Transverse colon (tissue), 4 donors: Measurements from ENCODE around the gene DLG2. TPM values are rescaled to one million over a fixed set of nuclear protein-coding genes. Genes with fewer than 3 reads are reported as not detected.

ENCODE experiments used
- DNase-seq: peaks from one replicate; pipeline ENCODE4 v3.0.0-alpha.2; 2019
- H3K27ac ChIP-seq, 4 donors: fragments of 200-600 bp; sonication (generic); 2 replicates each; pipeline ENCODE4 v1.5.1; 2016 to 2018; ENCODE audit warnings: inconsistent platforms in 4 of 4
- H3K27me3 ChIP-seq: fragments of 200-600 bp; sonication (generic); 2 replicates; pipeline ENCODE4 v1.5.1; 2017; ENCODE audit warnings: inconsistent platforms
- H3K36me3 ChIP-seq, 4 donors: fragments of 200-600 bp; sonication (generic); 2 replicates each; pipeline ENCODE4 v1.5.1; 2017 to 2019; ENCODE audit warnings: inconsistent platforms in 4 of 4
- H3K4me1 ChIP-seq, 4 donors: fragments of 200-600 bp; sonication (generic); 2 replicates each; pipeline ENCODE4 v1.5.1; 2017 to 2020; ENCODE audit warnings: inconsistent platforms in 4 of 4
- H3K4me3 ChIP-seq, 4 donors: fragments of 200-600 bp; sonication (generic); 1 replicate in 1 of 4; 2 replicates in 3 of 4; pipeline versions ENCODE4 v1.5.1 to v1.6.1; 2017 to 2019; ENCODE audit warnings: inconsistent platforms in 4 of 4
- H3K9me3 ChIP-seq, 2 donors: fragments of 200-600 bp; sonication (generic); 2 replicates each; pipeline ENCODE4 v1.5.1; 2017 to 2019; ENCODE audit warnings: inconsistent platforms in 2 of 2
- CTCF ChIP-seq, 5 experiments: fragments of 200-600 bp in 3 of 5; fragments of 450-650 bp in 2 of 5; sonication (generic) in 3 of 5; IDR thresholded peaks; 1 replicate in 2 of 5; 2 replicates in 3 of 5; pipeline ENCODE4 v1.5.1; 2016 to 2017; ENCODE audit warnings: antibody characterized with exemption in 5 of 5, inconsistent platforms in 3 of 5, mild to moderate bottlenecking in 2 of 5, moderate library complexity in 1 of 5
- EP300 ChIP-seq: sonication (generic); formaldehyde crosslinking; IDR thresholded peaks from one replicate; pipeline ENCODE4 v1.6.1; 2017; ENCODE audit warnings: antibody characterized with exemption, low read depth
- POLR2A ChIP-seq: fragments of 450-650 bp; IDR thresholded peaks from one replicate; pipeline ENCODE4 v1.6.1; 2016; ENCODE audit warnings: antibody characterized with exemption, mild to moderate bottlenecking, moderate library complexity
- POLR2AphosphoS5 ChIP-seq, 3 donors: sonication (generic); formaldehyde crosslinking; IDR thresholded peaks; one replicate each; pipeline ENCODE4 v1.6.1; 2016; ENCODE audit warnings: antibody characterized with exemption in 3 of 3
- WGBS, 2 donors: methylation state at CpG; one replicate each; pipeline ENCODE4 v1.1.5; 2018; ENCODE audit warnings: low coverage in 1 of 2; 5-methylcytosine and 5-hydroxymethylcytosine counted together
- in situ Hi-C, 4 donors: fragments of 200-750 bp; cut with MboI; loops; one replicate each; pipeline versions ENCODE4 v1.15.0 to v1.15.1; 2017; ENCODE audit warnings: low sequenced_read_pairs in 3 of 4, low pct_ligation_motif_present in 1 of 4, low pct_unique_long_range_greater_than_20kb in 1 of 4
- intact Hi-C: fragments of 100-400 bp; cut with DNase I; formaldehyde crosslinking; loops from one replicate; pipeline ENCODE4 v1.15.1; 2023; ENCODE audit warnings: low total_unique reads
- total RNA-seq, 4 donors: library from RNA; depleted of rRNA; stranded (reverse); fragments of >200 nt; gene quantifications; one replicate each; pipeline ENCODE4 v1.1.0, GENCODE V29; 2016

The DLG2 gene
- total RNA-seq, 4 donors from 2014 or later, result 1.9 to 28.3 (median 3.7) TPM

- intact Hi-C loops, result no loop called here
- Histone ChIP-seq H3K36me3 (no peaks in the 10 kb centered on the region), H3K4me3 (no peak overlapping the region), H3K27me3 (no peaks in the 10 kb centered on the region), H3K9me3 (no peaks in the 10 kb centered on the region), H3K27ac (no peak overlapping the region), H3K4me1 (no peaks in the 10 kb centered on the region)
- TF ChIP-seq POLR2A (no peak), POLR2AphosphoS5 (IDR thresholded peaks at IDR 0.05) (no peak), CTCF (IDR thresholded peaks at IDR 0.05) (no peak)
- DNase-seq, result no peak
- 72% methylated on average over 2 of the region's 2 CpGs for WGBS, 2 donors
- in situ Hi-C loops, result no loop called here
These were observed 1555.3 kb downstream of the DLG2 start for GRCh38 chr11:84071851-84072250.

- Histone ChIP-seq H3K27ac (no peak overlapping the region), H3K9me3 (no peaks in the 10 kb centered on the region), H3K36me3 (no peaks in the 10 kb centered on the region), H3K4me3 (no peak overlapping the region), H3K27me3 (no peaks in the 10 kb centered on the region), H3K4me1 (no peaks in the 10 kb centered on the region)
- intact Hi-C loops, result no loop called here
- TF ChIP-seq POLR2A (no peak), POLR2AphosphoS5 (IDR thresholded peaks at IDR 0.05) (no peak), EP300 (no peak), CTCF (IDR thresholded peaks at IDR 0.05) (no peak)
- 39% methylated on average over 1 of the region's 1 CpG; no CpG with 5 or more reads in 1 of the 2 donors for WGBS, 2 donors
- in situ Hi-C loops, result no loop called here
- no peak for DNase-seq
These were observed 1558.1 kb downstream of the DLG2 start for GRCh38 chr11:84069048-84069447.

- no peaks in the 10 kb centered on the region for H3K4me1 ChIP-seq
- TF ChIP-seq POLR2AphosphoS5 (IDR thresholded peaks at IDR 0.05) (no peak), CTCF (IDR thresholded peaks at IDR 0.05) (no peak), POLR2A (no peak), EP300 (no peak)
- H3K27me3 ChIP-seq, result no peaks in the 10 kb centered on the region
- no peaks in the 10 kb centered on the region for H3K36me3 ChIP-seq
- DNase-seq, result no peak
- 89 to 92% methylated on average over 1 of the region's 1 CpG for WGBS, 2 donors
- in situ Hi-C loops, result no loop called here
- intact Hi-C loops, result no loop called here
- H3K9me3 ChIP-seq, result no peaks in the 10 kb centered on the region
- no peak overlapping the region for H3K27ac ChIP-seq
- no peak overlapping the region for H3K4me3 ChIP-seq
These were observed 1565.4 kb downstream of the DLG2 start for GRCh38 chr11:84061726-84062125.

GRCh38 chr11:84056653-84057376, 1570.3 kb downstream of the DLG2 start:
- no peak overlapping the region for H3K27ac ChIP-seq
- H3K9me3 ChIP-seq, result no peaks in the 10 kb centered on the region
- intact Hi-C loops, result no loop called here
- no peak for DNase-seq
- no peaks in the 10 kb centered on the region for H3K27me3 ChIP-seq
- TF ChIP-seq POLR2A, result no peak
- no peak for TF ChIP-seq EP300
- TF ChIP-seq CTCF (IDR thresholded peaks at IDR 0.05), result no peak
- TF ChIP-seq POLR2AphosphoS5 (IDR thresholded peaks at IDR 0.05), result no peak
- 62 to 67% methylated on average over 4 to 6 of the region's 6 CpGs for WGBS, 2 donors
- no peak overlapping the region for H3K4me3 ChIP-seq
- in situ Hi-C loops, result no loop called here
- H3K36me3 ChIP-seq, result no peaks in the 10 kb centered on the region
- H3K4me1 ChIP-seq, result no peaks in the 10 kb centered on the region
